ENCODE data around the gene EIF2B1. TPM values are rescaled to one million over a fixed set of nuclear protein-coding genes. Genes with fewer than 3 reads are reported as not detected.

EIF2B1 gene
- total RNA-seq, 1 experiment from 2014 or later, result 46.5 TPM

DNA sequence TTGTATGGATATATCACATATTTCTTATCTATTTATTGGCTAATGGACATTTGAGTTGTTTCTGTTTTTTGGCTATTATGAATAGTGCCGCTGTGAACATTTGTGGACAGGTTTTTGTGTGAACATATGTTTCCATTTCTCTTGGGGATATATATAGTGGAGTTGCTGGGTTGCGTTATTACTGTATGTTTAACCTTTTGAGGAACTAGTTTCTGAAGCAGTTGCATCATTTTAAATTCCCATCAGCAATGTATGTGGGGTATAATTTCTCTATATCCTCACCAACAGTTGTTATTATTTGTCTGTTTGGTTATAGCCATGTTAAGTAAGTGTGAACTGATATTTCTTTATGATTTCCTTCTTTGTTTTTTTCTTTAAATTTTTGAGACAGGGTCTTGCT lies 48.1 kb upstream of the EIF2B1 start (continued):
- no peak for TF ChIP-seq FOXP4 (CRISPR knock-in tag; IDR thresholded peaks at IDR 0.05)
- no peak for TF ChIP-seq TEAD4 (CRISPR knock-in tag; IDR thresholded peaks at IDR 0.05)
- TF ChIP-seq, protein P1, sequence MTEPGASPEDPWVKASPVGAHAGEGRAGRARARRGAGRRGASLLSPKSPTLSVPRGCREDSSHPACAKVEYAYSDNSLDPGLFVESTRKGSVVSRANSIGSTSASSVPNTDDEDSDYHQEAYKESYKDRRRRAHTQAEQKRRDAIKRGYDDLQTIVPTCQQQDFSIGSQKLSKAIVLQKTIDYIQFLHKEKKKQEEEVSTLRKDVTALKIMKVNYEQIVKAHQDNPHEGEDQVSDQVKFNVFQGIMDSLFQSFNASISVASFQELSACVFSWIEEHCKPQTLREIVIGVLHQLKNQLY (CRISPR knock-in tag; IDR thresholded peaks at IDR 0.05), result no peak
- TF ChIP-seq HMGXB4 (CRISPR knock-in tag; IDR thresholded peaks at IDR 0.05), result no peak
- no peak for TF ChIP-seq ZNF396 (CRISPR knock-in tag; IDR thresholded peaks at IDR 0.05; ENCODE audit: borderline replicate concordance)

GRCh38 chr12:123678981-123679380 lies 45.5 kb upstream of the EIF2B1 start:
- Mint-ChIP-seq H3K27me3 (ENCODE audit: low read depth) (no peaks in the 10 kb centered on the region), H3K9me3 (no peaks in the 10 kb centered on the region), H3K27ac (no peak overlapping the region), H3K36me3 (peaks cover 9% of the 10 kb centered on the region; the same call in 1 of the 2 replicates), H3K4me3 (no peak overlapping the region), H3K4me1 (no peaks in the 10 kb centered on the region)
- ATAC-seq (no peak), DNase-seq (ENCODE audit: low spot score) (no peak)
- ChIA-PET CTCF (interaction anchor here (0.7 kb wide), 1 partner anchor 46 kb away, joined by 4 read pairs; no protein-coding TSS in a partner anchor), POLR2A (no interaction called here)
- TF ChIP-seq OVOL2 (CRISPR knock-in tag; IDR thresholded peaks at IDR 0.05; ENCODE audit: borderline replicate concordance) (no peak), PRDM15 (CRISPR knock-in tag; IDR thresholded peaks at IDR 0.05) (no peak), ZNF219 (CRISPR knock-in tag; IDR thresholded peaks at IDR 0.05; ENCODE audit: borderline replicate concordance) (no peak), ZNF671 (CRISPR knock-in tag; IDR thresholded peaks at IDR 0.05) (no peak), E2F1 (CRISPR knock-in tag; IDR thresholded peaks at IDR 0.05) (no peak), ZNF232 (CRISPR knock-in tag; IDR thresholded peaks at IDR 0.05) (no peak), IRF2 (CRISPR knock-in tag; IDR thresholded peaks at IDR 0.05; ENCODE audit: borderline replicate concordance, low read depth) (no peak), AR (CRISPR knock-in tag; IDR thresholded peaks at IDR 0.05) (no peak), USF2 (CRISPR knock-in tag; IDR thresholded peaks at IDR 0.05) (no peak), IRF1 (CRISPR knock-in tag; IDR thresholded peaks at IDR 0.05) (no peak), FOXK1 (CRISPR knock-in tag; IDR thresholded peaks at IDR 0.05) (no peak), NR3C1 (CRISPR knock-in tag; conservative IDR thresholded peaks at IDR 0.05; ENCODE audit: low read depth) (no peak)
- TF ChIP-seq, protein P2, sequence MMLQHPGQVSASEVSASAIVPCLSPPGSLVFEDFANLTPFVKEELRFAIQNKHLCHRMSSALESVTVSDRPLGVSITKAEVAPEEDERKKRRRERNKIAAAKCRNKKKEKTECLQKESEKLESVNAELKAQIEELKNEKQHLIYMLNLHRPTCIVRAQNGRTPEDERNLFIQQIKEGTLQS (CRISPR knock-in tag; conservative IDR thresholded peaks at IDR 0.05), result no peak

Measured in WTC11 (cell line).